ENCODE results near the gene PPIL4.
"Not testable (repeated sequence)": the region's sequence is repeated elsewhere in the genome, so short reads cannot be mapped to it uniquely, and the experiment has no call there.

PPIL4 gene

GRCh38 chr6:149483849-149484655, 61.8 kb downstream of the PPIL4 start:
- no peak for DNase-seq (ENCODE audit: low read depth)

- no peak for DNase-seq (ENCODE audit: low read depth)
Measured at GRCh38 chr6:149483334-149483725, 62.5 kb downstream of the PPIL4 start.

DNA sequence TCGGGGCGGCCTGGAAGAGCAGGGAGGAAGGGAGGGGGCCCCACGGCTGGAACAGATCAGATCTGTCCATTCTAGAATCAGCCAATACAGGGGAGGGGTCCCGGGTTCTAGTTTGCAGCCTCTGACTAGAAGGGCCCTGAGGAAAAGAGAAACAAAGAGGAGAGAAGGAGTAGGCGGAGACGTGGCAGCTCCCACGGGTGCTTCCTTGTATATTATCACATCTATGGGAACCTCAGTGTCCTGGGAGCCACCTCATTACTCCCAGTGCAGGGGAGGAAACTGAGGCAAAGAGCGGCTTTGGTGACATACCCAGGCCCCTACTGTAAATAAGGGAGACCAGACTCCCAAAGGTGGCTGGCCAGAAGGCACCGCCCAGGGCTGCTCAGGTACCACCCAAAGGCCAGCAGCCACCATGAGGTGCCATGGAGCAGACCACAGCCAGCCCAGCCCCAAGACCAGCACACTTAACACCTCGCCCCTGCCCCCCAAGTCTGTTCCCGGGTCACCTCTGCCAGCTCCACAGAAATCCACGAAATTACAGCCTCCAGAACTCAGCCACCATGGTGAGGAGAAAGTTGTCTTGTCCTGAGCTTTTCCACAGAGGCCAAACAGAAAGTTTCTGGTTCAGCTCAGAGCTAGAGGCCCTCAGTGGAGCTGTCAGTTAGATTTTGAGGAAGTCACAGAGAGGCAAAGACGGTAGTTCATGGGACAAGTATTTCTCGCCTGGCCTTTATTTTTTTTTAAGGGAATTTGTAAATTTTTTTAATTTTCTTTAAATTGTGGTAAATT, 63.1 kb downstream of the PPIL4 start:
- DNase-seq (ENCODE audit: low read depth), result no peak

DNA sequence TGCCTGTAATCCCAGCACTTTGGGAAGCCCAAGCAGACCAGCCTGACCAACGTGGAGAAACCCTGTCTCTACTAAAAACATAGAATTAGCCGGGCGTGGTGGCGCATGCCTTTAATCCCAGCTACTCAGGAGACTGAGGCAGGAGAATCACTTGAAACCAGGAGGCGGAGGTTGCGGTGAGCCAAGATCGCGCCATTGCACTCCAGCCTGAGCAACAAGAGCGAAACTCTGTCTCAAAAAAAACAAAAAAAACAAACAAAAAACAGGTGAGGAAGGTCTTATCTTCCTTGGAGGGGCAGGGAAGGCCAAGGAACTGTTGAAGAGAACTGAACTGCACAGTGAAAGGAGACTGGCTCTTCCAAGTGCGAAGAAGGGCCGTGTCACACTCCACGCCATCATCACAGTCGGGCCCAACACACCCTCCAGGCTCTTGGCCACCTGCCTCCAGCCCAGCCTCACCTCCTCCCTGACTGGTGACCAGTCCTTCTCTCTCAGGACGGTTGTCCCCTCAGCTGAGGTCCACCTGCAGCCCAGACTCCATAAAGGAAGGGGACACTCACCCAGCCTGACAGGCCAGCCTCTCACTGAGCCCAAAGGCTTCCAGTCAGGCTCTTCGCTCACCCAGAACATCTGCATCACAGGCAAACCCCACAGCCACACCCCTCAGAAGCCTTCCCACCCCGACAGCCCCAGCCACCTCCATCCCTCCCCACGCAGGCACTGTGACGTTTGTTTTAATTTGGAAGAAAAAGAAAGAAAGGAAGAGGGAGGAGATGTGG, 65.2 kb downstream of the PPIL4 start:
- no peak for DNase-seq (ENCODE audit: low read depth)

DNA sequence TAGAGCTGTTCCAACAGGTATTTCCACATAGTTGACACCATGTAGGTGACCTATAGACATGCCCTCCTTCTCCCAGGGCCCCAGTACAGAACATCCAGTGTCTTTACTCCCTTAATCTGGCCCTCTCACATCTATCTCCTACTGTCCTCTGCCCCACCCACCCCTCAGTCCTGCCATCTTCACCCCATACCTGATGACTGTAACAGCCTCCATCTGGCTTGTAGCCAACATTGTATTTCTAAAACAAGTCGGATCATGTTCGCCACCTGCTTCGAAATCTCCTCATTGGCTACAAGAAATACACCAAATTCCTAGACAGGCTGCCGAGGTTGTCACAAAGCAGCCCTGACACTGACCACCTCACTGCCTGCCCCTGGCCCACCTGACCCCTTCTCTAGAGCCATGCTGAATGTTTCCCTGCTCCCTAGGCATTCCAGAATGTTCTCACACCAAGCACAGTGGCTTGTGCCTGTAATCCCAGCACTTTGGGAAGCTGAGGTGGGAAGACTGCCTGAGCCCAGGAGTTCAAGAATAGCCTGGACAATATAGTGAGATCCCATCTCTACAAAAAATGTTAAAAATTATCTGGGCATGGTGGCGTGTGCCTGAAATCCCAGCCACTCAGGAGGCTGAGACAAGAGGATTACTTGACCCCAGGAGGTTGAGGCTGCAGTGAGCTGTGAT, 67.1 kb downstream of the PPIL4 start:
- no peak for DNase-seq (ENCODE audit: low read depth)

DNA sequence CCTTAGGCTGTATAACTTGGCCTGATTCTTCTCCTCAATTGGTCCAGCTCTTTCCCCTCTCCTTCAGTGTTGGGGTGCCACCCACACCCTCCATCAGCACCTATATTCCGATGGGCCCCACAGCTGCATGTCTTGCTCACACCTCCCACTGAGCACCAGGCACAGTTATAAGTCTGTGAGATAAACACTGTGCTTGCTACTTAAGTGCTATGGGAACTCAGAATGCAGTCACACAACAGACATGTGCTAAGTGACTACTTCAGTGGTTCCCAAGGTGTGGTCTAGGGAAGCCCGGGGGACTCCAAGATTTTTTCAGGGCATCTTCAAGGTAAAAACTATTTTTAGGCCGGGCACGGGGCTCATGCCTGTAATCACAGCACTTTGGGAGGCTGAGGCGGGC, 68.3 kb downstream of the PPIL4 start:
- DNase-seq (ENCODE audit: low read depth), result no peak

GRCh38 chr6:149476789-149477455, 68.9 kb downstream of the PPIL4 start:
- DNase-seq (ENCODE audit: low read depth), result no peak

DNA sequence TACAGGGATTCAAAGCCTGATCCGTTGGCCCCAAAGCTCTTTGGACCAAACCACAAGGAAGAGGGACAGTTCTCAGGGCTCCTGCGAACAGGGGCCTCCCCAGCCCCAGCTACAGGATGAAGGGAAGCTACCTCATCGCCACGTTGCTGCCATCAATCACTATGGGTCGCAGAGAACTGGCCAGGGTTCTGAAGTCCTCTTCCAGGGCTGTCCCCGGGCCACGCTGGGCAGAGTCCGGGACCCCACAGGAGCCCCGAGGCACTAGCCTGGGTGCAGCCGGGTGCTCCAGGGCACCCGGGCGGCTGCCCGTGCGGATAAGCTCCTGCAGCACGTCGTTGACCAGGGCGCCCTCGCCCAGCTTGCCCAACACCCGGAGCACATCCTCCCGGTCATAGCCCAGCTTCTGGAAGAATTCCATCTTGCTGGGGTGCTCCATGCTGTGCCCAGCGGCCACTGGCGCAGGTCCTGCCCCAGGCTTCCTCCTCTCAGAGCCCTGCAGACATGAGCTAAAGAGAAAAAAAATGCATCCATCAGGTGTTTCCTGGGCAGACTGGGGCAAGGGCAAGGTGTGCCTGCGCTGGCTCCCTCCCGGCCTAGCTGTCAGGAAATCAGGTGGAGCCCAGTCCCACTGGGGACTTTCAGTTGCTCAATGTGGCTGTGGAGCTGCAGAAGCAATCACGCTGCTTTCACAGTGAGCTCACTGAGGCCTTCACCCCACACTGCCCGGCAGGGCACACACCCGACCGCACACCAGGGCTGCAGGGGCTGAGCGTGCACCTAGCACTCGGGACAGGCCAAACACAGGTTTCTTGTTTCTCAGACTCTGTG, 71.5 kb downstream of the PPIL4 start:
- DNase-seq (ENCODE audit: low read depth), result no peak

DNA sequence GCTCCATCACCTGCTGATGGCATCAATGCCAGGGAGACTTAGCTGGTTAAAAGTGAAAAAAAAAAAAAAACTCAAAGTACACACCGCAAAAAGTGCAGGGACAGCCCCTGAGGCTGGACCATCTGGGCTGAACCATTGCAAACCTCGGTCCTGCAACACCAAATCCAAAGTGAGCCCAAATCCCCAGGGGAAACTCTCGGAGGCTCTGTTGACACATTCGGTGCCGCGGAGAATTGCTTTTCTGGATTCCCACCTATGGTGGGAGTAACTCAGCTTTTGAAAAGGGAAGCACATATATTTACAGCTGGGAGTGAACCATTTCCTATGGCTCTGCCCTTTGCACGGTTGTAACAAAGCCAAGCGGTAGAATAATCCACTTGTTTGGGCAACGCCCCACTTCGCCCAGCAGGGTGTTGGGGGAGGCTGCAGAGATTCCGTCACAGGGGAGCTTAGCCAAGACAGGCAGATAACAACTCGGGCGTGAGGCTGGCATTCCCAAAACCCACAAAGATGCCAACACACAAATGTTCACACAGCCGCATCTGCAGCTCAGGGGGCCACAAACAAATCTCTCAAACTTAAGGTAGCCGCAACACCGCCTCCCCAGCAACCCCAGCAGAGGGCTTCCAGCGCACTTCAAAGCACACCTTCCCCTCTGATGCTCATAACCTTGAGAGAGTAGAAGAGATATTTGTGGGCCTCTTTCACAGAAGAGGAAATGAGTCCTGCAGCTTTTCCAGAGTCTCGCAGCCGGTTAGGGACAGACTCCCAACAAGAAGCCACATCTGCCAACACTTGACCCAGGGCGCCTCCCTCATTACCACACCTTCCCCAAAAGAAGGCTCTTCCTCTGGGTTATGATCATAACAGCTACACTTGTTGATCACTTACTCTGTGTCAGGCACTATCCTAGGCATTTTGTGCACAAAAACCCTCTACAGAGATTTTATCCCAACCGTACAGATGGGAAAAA, 72.5 kb downstream of the PPIL4 start:
- DNase-seq (ENCODE audit: low read depth), result no peak

DNA sequence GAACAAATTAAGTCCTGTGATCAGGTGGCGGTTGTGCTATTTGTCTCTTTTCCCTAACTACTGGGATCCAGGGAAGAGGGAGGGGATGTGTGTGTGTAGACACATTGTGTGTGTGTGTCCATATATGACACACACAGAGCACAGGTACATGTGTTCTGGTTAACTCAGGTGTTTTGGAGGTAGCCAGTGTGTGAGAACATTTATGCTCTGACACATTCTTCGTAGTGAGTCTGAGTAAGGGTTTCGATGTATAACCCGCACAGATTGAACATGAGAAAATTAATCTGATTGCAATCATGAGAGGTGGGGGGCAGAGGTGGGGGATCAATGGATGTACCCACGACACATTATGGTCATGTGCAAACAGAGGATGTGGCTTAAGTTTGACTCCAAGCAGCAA, 73.6 kb downstream of the PPIL4 start:
- no peak for DNase-seq (ENCODE audit: low read depth)

DNA sequence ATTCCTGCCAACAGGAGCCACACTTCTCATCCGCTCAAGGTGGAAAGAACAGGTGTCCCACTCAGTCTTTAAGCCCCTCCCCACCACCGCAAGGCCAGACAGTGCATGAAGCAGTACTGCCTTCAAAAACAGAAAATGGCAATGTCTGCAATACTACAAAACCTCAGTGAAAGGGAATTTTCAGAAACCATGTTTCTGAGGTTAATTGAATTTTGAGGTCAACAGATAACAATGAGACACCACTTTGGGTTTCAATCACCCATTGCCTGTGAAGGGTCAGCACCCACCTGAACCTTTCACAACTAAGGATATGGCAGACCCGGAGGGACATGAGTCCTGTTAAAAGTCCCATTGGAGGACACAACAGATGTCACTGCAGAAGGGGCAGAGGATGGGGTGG, 74.0 kb downstream of the PPIL4 start:
- DNase-seq (ENCODE audit: low read depth), result no peak

GRCh38 chr6:149470948-149471347, 74.9 kb downstream of the PPIL4 start:
- DNase-seq (ENCODE audit: low read depth), result no peak

DNA sequence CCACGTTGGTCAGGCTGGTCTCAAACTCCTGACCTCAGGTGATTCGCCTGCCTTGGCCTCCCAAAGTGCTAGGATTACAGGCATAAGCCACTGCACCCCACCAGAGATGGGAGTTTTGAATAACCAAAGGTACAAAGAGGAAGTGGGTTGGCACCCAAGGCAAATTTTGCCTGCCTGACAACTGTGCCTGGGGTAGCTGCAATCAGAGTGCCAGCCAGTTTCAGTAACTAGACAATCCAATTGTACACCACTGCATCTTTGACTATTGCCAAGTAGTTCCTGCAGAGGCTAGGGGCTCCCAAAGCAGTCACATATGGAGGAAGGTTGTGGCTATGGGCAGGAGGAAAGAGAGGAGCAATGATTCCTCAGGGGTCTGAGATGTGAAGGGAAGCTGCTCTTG, 77.7 kb downstream of the PPIL4 start:
- DNase-seq (ENCODE audit: low read depth), result no peak

DNA sequence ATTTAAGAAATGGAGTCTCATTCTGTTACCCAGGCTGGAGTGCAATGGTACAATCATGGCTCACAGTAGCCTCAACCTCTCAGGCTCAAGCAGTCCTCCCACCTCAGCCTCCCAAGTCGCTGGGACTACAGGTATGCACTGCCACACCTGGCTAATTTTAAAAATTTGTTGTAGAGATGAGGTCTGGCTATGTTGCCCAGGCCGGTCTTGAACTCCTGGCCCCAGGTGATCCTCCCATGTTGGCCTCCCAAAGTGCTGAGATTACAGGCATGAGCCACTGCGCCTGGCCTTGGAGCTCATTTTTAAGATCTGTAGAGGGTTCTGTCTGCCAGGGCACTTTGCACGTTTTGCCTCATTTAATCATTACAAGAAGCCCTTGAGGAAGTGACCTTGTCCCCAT, 78.6 kb downstream of the PPIL4 start:
- no peak for DNase-seq (ENCODE audit: low read depth)

- DNase-seq (ENCODE audit: low read depth), result no peak
Measured at GRCh38 chr6:149464411-149464810, 81.4 kb downstream of the PPIL4 start.

GRCh38 chr6:149463781-149464180, 82.1 kb downstream of the PPIL4 start:
- DNase-seq (ENCODE audit: low read depth), result peak; percentile 78

DNA sequence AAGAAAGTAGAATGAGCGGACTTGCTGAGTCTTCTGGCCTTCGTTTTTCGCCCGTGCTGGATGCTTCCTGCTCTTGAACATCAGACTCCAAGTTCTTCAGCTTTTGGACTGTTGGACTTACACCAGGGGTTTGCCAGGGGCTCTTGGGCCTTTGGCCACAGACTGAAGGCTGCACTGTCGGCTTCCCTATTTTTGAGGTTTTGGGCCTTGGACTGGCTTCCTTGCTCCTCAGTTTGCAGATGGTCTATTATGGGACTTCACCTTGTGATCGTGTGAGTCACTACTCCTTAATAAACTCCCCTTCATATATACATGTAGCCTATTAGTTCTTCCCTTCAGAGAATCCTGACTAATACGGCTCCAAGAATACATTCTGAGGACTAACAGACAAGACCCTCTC, 83.1 kb downstream of the PPIL4 start:
- DNase-seq (ENCODE audit: low read depth), result not testable (repeated sequence)

- no peak for DNase-seq (ENCODE audit: low read depth)
Measured at GRCh38 chr6:149461670-149462069, 84.2 kb downstream of the PPIL4 start.

DNA sequence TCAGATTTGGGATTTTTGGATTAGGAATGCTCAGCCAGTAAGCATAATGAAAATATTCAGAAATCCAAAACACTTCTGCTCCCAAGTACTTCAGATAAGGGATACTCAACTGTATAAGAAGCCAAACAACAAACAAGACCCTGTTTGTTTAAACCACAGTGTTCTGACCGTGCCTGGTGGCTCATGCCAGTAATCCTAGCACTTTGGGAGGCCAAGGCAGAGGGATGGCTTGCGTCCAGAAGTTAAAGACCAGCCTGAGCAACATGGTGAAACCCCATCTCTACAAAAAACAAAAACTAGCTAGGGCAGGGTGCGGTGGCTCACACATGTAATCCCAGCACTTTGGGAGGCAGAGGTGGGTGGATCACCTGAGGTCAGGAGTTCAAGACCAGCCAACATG, 85.6 kb downstream of the PPIL4 start:
- not testable (repeated sequence) for DNase-seq (ENCODE audit: low read depth)
